ENCODE data around the gene LIPA.

GRCh38 chr10:89296220-89296648 is 44.7 kb upstream of the LIPA start:
- TF ChIP-seq CTCF (IDR thresholded peaks at IDR 0.05) (no peak), POLR2A (IDR thresholded peaks at IDR 0.05) (no peak), POLR2AphosphoS5 (IDR thresholded peaks at IDR 0.05; ENCODE audit: insufficient read depth in 1 of 2, low read depth in 1 of 2) (peak in 1 of 2 donors; percentile 87)

Data from vagina (tissue), 2 donors.